ENCODE results near the gene HPSE.

Gene HPSE

DNA sequence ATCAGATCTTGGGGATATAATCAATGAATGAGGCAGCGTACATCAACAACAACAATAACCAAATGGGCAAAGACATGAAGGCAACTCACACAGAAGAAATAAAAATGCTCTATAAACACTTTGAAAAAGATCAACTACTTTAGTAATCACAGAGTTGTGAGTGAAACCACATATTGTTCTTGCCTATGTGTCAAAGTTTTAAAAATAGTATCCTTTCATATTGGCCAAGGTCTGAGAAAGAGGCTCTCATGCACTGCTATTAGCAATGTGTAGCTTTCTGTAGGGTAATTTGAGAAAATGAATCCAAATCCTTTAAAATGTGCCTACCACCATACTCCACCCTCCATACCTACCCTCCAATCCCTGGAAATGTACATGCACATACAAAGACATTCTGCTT lies 75.1 kb downstream of the HPSE start:
- no peak overlapping the region for H3K4me2 ChIP-seq (ENCODE audit: insufficient read depth, low read length, poor library complexity, severe bottlenecking)
- no peak overlapping the region for H3K14ac ChIP-seq (ENCODE audit: low read length)
- H3K9me3 ChIP-seq (replicated peaks in 1 of 2; ENCODE audit: control insufficient read depth in 2 of 2, insufficient read depth in 1 of 2, low read depth in 1 of 2, low read length in 2 of 2): no peaks in the 10 kb centered on the region
- no peak overlapping the region for H3K27ac ChIP-seq (replicated peaks; ENCODE audit: low read length)
- no peaks in the 10 kb centered on the region for H3K79me1 ChIP-seq (ENCODE audit: low read depth, low read length)
- no peaks in the 10 kb centered on the region for H3K27me3 ChIP-seq (ENCODE audit: control insufficient read depth in 3 of 3, insufficient read depth in 3 of 3, low read depth in 1 of 3, low read length in 3 of 3)
- no CpG with 5 or more reads among the region's 1 CpG for WGBS, 2 donors (ENCODE audit: extremely low coverage in 2 of 2, insufficient read length in 2 of 2, insufficient replicate concordance in 1 of 2)
- H2BK120ac ChIP-seq (ENCODE audit: low read depth, low read length): no peak overlapping the region
- no peak overlapping the region for H2AFZ ChIP-seq (ENCODE audit: low read length)
- H3K4me3 ChIP-seq (ENCODE audit: low read length in 2 of 2): no peak overlapping the region
- no peak overlapping the region for H4K8ac ChIP-seq (ENCODE audit: low read depth, low read length)
- H3K18ac ChIP-seq (ENCODE audit: low read length): no peak overlapping the region
- peaks cover 4 to 11% of the 10 kb centered on the region in 2 donors for H3K4me1 ChIP-seq (ENCODE audit: control insufficient read depth in 2 of 2, insufficient read depth in 1 of 2, low read depth in 1 of 2, low read length in 2 of 2)
- H3K36me3 ChIP-seq (replicated peaks in 1 of 2; ENCODE audit: control insufficient read depth in 2 of 2, insufficient read depth in 2 of 2, low read length in 2 of 2): peaks cover 4 to 52% of the 10 kb centered on the region in 2 donors
- H2BK15ac ChIP-seq (ENCODE audit: low read length): no peak overlapping the region
- no peak overlapping the region for H2BK12ac ChIP-seq (ENCODE audit: low read length)
- no peak overlapping the region for H3K4ac ChIP-seq (ENCODE audit: low read length)
- no peak overlapping the region for H3K23ac ChIP-seq (ENCODE audit: low read depth, low read length, poor library complexity)
- H2AK5ac ChIP-seq (ENCODE audit: low read depth, low read length): no peak overlapping the region
- no peak for DNase-seq (ENCODE audit: low spot score)
- H3K9ac ChIP-seq (ENCODE audit: low read depth, low read length, poor library complexity): no peak overlapping the region
- no peak overlapping the region for H2BK5ac ChIP-seq (ENCODE audit: low read length)
- H4K91ac ChIP-seq (ENCODE audit: low read depth, low read length, poor library complexity): no peak overlapping the region

DNA sequence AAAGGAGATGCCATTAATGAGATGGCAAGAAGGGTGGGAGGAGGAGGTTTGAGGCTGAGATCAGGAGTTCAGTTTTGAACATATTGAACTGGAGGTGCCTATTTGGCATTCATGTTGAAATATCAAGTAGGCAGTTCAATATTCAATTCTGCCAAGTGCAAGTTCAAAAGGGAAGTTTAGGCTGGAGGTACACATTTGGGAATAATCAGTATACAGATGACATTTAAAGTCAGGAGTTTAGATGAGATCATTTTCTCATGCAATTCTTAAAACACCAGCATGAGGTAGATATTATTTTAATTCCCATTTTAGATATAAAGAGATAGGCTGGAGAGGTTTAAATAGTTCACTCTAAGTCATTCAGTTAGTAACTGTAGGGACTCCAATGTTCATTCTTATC lies 76.2 kb downstream of the HPSE start:
- H2BK12ac ChIP-seq (ENCODE audit: low read length): no peak overlapping the region
- H3K23ac ChIP-seq (ENCODE audit: low read depth, low read length, poor library complexity): no peak overlapping the region
- H2BK120ac ChIP-seq (ENCODE audit: low read depth, low read length): no peak overlapping the region
- no peak overlapping the region for H4K8ac ChIP-seq (ENCODE audit: low read depth, low read length)
- H3K9me3 ChIP-seq (replicated peaks in 1 of 2; ENCODE audit: control insufficient read depth in 2 of 2, insufficient read depth in 1 of 2, low read depth in 1 of 2, low read length in 2 of 2): no peaks in the 10 kb centered on the region
- H3K4me1 ChIP-seq (ENCODE audit: control insufficient read depth in 2 of 2, insufficient read depth in 1 of 2, low read depth in 1 of 2, low read length in 2 of 2): peaks cover 4 to 11% of the 10 kb centered on the region in 2 donors
- H2AK5ac ChIP-seq (ENCODE audit: low read depth, low read length): no peak overlapping the region
- no peaks in the 10 kb centered on the region for H3K79me1 ChIP-seq (ENCODE audit: low read depth, low read length)
- H3K4me3 ChIP-seq (ENCODE audit: low read length in 2 of 2): no peak overlapping the region
- no peak overlapping the region for H3K4me2 ChIP-seq (ENCODE audit: insufficient read depth, low read length, poor library complexity, severe bottlenecking)
- DNase-seq (ENCODE audit: low spot score): no peak
- H3K18ac ChIP-seq (ENCODE audit: low read length): no peak overlapping the region
- peaks cover 4 to 42% of the 10 kb centered on the region in 2 donors for H3K36me3 ChIP-seq (replicated peaks in 1 of 2; ENCODE audit: control insufficient read depth in 2 of 2, insufficient read depth in 2 of 2, low read length in 2 of 2)
- H2BK5ac ChIP-seq (ENCODE audit: low read length): no peak overlapping the region
- no peak overlapping the region for H2AFZ ChIP-seq (ENCODE audit: low read length)
- no peaks in the 10 kb centered on the region for H3K27me3 ChIP-seq (ENCODE audit: control insufficient read depth in 3 of 3, insufficient read depth in 3 of 3, low read depth in 1 of 3, low read length in 3 of 3)
- no peak overlapping the region for H2BK15ac ChIP-seq (ENCODE audit: low read length)
- H3K27ac ChIP-seq (replicated peaks; ENCODE audit: low read length): no peak overlapping the region
- no peak overlapping the region for H4K91ac ChIP-seq (ENCODE audit: low read depth, low read length, poor library complexity)
- no peak overlapping the region for H3K14ac ChIP-seq (ENCODE audit: low read length)
- no peak overlapping the region for H3K9ac ChIP-seq (ENCODE audit: low read depth, low read length, poor library complexity)
- H3K4ac ChIP-seq (ENCODE audit: low read length): no peak overlapping the region

- Histone ChIP-seq H3K23ac (ENCODE audit: low read depth, low read length, poor library complexity) (no peak overlapping the region), H4K91ac (ENCODE audit: low read depth, low read length, poor library complexity) (no peak overlapping the region), H3K27ac (replicated peaks; ENCODE audit: low read length) (no peak overlapping the region), H2BK15ac (ENCODE audit: low read length) (no peak overlapping the region), H2AK5ac (ENCODE audit: low read depth, low read length) (no peak overlapping the region), H3K4me3 (ENCODE audit: low read length in 2 of 2) (no peak overlapping the region), H3K18ac (ENCODE audit: low read length) (no peak overlapping the region), H2BK120ac (ENCODE audit: low read depth, low read length) (no peak overlapping the region), H3K79me1 (ENCODE audit: low read depth, low read length) (no peaks in the 10 kb centered on the region), H3K9ac (ENCODE audit: low read depth, low read length, poor library complexity) (no peak overlapping the region), H4K8ac (ENCODE audit: low read depth, low read length) (no peak overlapping the region), H2AFZ (ENCODE audit: low read length) (no peak overlapping the region), H3K27me3 (ENCODE audit: control insufficient read depth in 3 of 3, insufficient read depth in 3 of 3, low read depth in 1 of 3, low read length in 3 of 3) (no peaks in the 10 kb centered on the region), H2BK12ac (ENCODE audit: low read length) (no peak overlapping the region), H3K9me3 (replicated peaks in 1 of 2; ENCODE audit: control insufficient read depth in 2 of 2, insufficient read depth in 1 of 2, low read depth in 1 of 2, low read length in 2 of 2) (no peaks in the 10 kb centered on the region), H3K36me3 (replicated peaks in 1 of 2; ENCODE audit: control insufficient read depth in 2 of 2, insufficient read depth in 2 of 2, low read length in 2 of 2) (peaks cover 2 to 35% of the 10 kb centered on the region in 2 donors), H2BK5ac (ENCODE audit: low read length) (no peak overlapping the region), H3K14ac (ENCODE audit: low read length) (no peak overlapping the region), H3K4me1 (ENCODE audit: control insufficient read depth in 2 of 2, insufficient read depth in 1 of 2, low read depth in 1 of 2, low read length in 2 of 2) (peaks cover 4 to 11% of the 10 kb centered on the region in 2 donors), H3K4ac (ENCODE audit: low read length) (no peak overlapping the region), H3K4me2 (ENCODE audit: insufficient read depth, low read length, poor library complexity, severe bottlenecking) (no peak overlapping the region)
- no peak for DNase-seq (ENCODE audit: low spot score)
- no CpG with 5 or more reads among the region's 7 CpGs for WGBS, 2 donors (ENCODE audit: extremely low coverage in 2 of 2, insufficient read length in 2 of 2, insufficient replicate concordance in 1 of 2)
These were observed 76.8 kb downstream of the HPSE start for GRCh38 chr4:83257811-83258210.

- Histone ChIP-seq H3K9me3 (replicated peaks in 1 of 2; ENCODE audit: control insufficient read depth in 2 of 2, insufficient read depth in 1 of 2, low read depth in 1 of 2, low read length in 2 of 2) (no peaks in the 10 kb centered on the region), H3K4me1 (ENCODE audit: control insufficient read depth in 2 of 2, insufficient read depth in 1 of 2, low read depth in 1 of 2, low read length in 2 of 2) (peaks cover 7 to 16% of the 10 kb centered on the region in 2 donors), H2BK15ac (ENCODE audit: low read length) (no peak overlapping the region), H4K91ac (ENCODE audit: low read depth, low read length, poor library complexity) (no peak overlapping the region), H3K4me2 (ENCODE audit: insufficient read depth, low read length, poor library complexity, severe bottlenecking) (no peak overlapping the region), H3K18ac (ENCODE audit: low read length) (no peak overlapping the region), H3K4me3 (ENCODE audit: low read length in 2 of 2) (no peak overlapping the region), H3K14ac (ENCODE audit: low read length) (no peak overlapping the region), H2BK120ac (ENCODE audit: low read depth, low read length) (no peak overlapping the region), H3K27ac (replicated peaks; ENCODE audit: low read length) (no peak overlapping the region), H3K9ac (ENCODE audit: low read depth, low read length, poor library complexity) (no peak overlapping the region), H2BK12ac (ENCODE audit: low read length) (no peak overlapping the region), H2AK5ac (ENCODE audit: low read depth, low read length) (no peak overlapping the region), H3K23ac (ENCODE audit: low read depth, low read length, poor library complexity) (no peak overlapping the region), H2AFZ (ENCODE audit: low read length) (no peak overlapping the region), H3K4ac (ENCODE audit: low read length) (no peak overlapping the region), H3K36me3 (replicated peaks in 1 of 2; ENCODE audit: control insufficient read depth in 2 of 2, insufficient read depth in 2 of 2, low read length in 2 of 2) (peaks cover 0 to 16% of the 10 kb centered on the region in 2 donors), H4K8ac (ENCODE audit: low read depth, low read length) (no peak overlapping the region), H2BK5ac (ENCODE audit: low read length) (no peak overlapping the region), H3K79me1 (ENCODE audit: low read depth, low read length) (no peaks in the 10 kb centered on the region), H3K27me3 (ENCODE audit: control insufficient read depth in 3 of 3, insufficient read depth in 3 of 3, low read depth in 1 of 3, low read length in 3 of 3) (no peaks in the 10 kb centered on the region)
- no peak for DNase-seq (ENCODE audit: low spot score)
- no CpG with 5 or more reads among the region's 1 CpG for WGBS, 2 donors (ENCODE audit: extremely low coverage in 2 of 2, insufficient read length in 2 of 2, insufficient replicate concordance in 1 of 2)
These were observed 79.1 kb downstream of the HPSE start for GRCh38 chr4:83255584-83255983.

All from neuronal stem cell (in vitro differentiated cells).